ENCODE results near the gene WDR88. TPM values are rescaled to one million over a fixed set of nuclear protein-coding genes. Genes with fewer than 3 reads are reported as not detected.
"Not testable (repeated sequence)": the region's sequence is repeated elsewhere in the genome, so short reads cannot be mapped to it uniquely, and the experiment has no call there.

WDR88 gene
- total and polyA plus RNA-seq, 9 donors, result 0.79 TPM; not detected in 8

DNA sequence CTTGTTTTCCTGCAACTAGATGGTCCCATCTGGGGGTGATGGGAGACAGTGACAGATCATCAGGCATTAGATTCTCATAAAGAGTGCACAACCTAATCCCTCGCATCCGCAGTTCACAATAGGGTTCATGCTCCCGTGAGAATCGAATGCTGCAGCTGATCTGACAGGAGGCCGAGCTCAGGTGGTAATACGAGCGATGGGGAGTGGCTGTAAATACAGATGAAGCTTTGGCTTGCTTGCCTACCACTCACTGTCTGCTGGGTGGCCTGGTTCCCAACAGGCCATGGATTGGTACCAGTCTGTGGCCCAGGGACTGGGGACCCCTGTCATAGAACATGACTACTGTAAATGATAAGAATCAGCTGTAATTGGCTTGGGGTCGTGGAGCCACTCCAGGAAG lies 28.0 kb downstream of the WDR88 start:
- intact Hi-C loops (cut with DNase I), result no loop called here
- H3K4me1 ChIP-seq (ENCODE audit: insufficient read depth), result no peaks in the 10 kb centered on the region
- no peaks in the 10 kb centered on the region for H3K27me3 ChIP-seq
- 85 to 95% (median 92%) methylated on average over 8 of the region's 8 CpGs for WGBS, 3 donors
- H3K9me3 ChIP-seq, result no peaks in the 10 kb centered on the region
- no peak overlapping the region for H3K27ac ChIP-seq
- H3K4me3 ChIP-seq, result no peak overlapping the region
- DNase-seq, result no peak
- no peak for TF ChIP-seq POLR2A (IDR thresholded peaks at IDR 0.05)
- TF ChIP-seq, protein P1, sequence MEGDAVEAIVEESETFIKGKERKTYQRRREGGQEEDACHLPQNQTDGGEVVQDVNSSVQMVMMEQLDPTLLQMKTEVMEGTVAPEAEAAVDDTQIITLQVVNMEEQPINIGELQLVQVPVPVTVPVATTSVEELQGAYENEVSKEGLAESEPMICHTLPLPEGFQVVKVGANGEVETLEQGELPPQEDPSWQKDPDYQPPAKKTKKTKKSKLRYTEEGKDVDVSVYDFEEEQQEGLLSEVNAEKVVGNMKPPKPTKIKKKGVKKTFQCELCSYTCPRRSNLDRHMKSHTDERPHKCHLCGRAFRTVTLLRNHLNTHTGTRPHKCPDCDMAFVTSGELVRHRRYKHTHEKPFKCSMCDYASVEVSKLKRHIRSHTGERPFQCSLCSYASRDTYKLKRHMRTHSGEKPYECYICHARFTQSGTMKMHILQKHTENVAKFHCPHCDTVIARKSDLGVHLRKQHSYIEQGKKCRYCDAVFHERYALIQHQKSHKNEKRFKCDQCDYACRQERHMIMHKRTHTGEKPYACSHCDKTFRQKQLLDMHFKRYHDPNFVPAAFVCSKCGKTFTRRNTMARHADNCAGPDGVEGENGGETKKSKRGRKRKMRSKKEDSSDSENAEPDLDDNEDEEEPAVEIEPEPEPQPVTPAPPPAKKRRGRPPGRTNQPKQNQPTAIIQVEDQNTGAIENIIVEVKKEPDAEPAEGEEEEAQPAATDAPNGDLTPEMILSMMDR (IDR thresholded peaks at IDR 0.05), result no peak
- no peak for TF ChIP-seq EP300 (IDR thresholded peaks at IDR 0.05)
- H3K36me3 ChIP-seq, result no peaks in the 10 kb centered on the region

DNA sequence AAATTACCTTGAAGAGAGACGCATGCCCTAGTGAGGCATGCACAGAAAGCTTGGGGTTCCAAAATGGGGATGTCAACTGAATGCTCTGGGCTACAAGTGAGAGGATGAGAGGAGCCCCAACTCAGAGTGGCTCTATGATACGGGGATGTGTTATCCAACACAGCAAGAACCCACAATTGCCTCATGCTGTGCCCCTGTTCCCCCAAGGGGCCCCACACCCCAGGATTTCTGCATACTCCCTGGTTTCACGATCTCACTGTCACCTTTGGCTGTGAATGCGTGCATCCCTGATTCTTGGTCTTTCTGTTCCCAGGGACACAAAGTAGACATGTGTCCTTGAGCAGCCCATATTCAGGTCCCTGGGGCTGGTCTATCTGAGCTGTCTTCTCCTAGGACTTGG lies 29.3 kb downstream of the WDR88 start:
- Histone ChIP-seq H3K27me3 (no peaks in the 10 kb centered on the region), H3K36me3 (no peaks in the 10 kb centered on the region), H3K9me3 (no peaks in the 10 kb centered on the region), H3K4me1 (ENCODE audit: insufficient read depth) (no peaks in the 10 kb centered on the region), H3K4me3 (no peak overlapping the region), H3K27ac (no peak overlapping the region)
- intact Hi-C loops (cut with DNase I), result no loop called here
- no peak for DNase-seq
- 60 to 83% (median 77%) methylated on average over 3 to 4 of the region's 4 CpGs for WGBS, 3 donors
- no peak for TF ChIP-seq EP300 (IDR thresholded peaks at IDR 0.05)
- TF ChIP-seq, protein P1 (IDR thresholded peaks at IDR 0.05), result no peak
- TF ChIP-seq POLR2A (IDR thresholded peaks at IDR 0.05), result no peak

DNA sequence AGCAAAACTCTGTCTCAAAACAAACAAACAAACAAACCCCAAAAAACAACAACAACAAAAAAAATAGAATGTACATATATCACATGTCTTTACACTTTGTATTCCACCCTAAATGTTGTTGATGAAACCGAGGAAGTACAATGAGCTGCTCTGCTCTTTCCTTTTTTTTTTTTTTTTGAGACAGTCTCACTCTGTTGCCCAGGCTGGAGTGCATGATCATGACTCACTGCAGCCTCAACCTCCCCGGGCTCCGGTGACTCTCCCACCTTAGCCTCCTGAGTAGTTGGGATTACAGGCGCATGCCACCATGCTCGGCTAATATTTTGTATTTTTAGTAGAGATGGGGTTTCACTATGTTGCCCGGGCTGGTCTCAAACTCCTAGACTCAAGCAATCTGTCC lies 31.6 kb downstream of the WDR88 start:
- Histone ChIP-seq H3K9me3 (no peaks in the 10 kb centered on the region), H3K36me3 (no peaks in the 10 kb centered on the region), H3K4me3 (no peak overlapping the region), H3K4me1 (ENCODE audit: insufficient read depth) (no peaks in the 10 kb centered on the region), H3K27me3 (no peaks in the 10 kb centered on the region), H3K27ac (no peak overlapping the region)
- no peak for TF ChIP-seq EP300 (IDR thresholded peaks at IDR 0.05)
- TF ChIP-seq, protein P1 (IDR thresholded peaks at IDR 0.05), result no peak
- no peak for TF ChIP-seq POLR2A (IDR thresholded peaks at IDR 0.05)
- no peak for DNase-seq
- intact Hi-C loops (cut with DNase I), result no loop called here
- 82 to 90% (median 88%) methylated on average over 6 of the region's 6 CpGs for WGBS, 3 donors

DNA sequence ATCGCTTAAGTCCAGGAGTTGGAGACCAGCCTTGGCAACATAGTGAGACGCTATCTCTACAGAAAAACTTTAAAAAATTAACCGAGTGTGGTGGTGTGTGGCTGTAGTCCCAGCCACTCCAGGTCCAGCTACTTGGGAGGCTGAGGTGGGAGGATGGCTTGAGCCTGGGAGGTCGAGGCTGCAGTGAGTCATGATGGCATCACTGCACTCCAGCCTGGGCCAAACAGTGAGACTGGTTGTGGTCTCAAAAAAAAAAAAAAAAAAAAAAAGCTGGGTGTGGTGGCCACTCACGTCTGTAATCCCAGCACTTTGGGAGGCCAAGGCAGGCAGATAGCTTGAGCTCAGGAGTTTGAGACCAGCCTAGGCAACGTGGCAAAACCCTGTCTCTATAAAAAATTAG lies 34.1 kb downstream of the WDR88 start:
- intact Hi-C loops (cut with DNase I); H3K27me3 ChIP-seq; H3K4me3 ChIP-seq; H3K4me1 ChIP-seq (ENCODE audit: insufficient read depth); H3K36me3 ChIP-seq; H3K9me3 ChIP-seq; H3K27ac ChIP-seq; DNase-seq: not testable (repeated sequence)
- 54 to 60% (median 55%) methylated on average over 6 of the region's 6 CpGs for WGBS, 3 donors

DNA sequence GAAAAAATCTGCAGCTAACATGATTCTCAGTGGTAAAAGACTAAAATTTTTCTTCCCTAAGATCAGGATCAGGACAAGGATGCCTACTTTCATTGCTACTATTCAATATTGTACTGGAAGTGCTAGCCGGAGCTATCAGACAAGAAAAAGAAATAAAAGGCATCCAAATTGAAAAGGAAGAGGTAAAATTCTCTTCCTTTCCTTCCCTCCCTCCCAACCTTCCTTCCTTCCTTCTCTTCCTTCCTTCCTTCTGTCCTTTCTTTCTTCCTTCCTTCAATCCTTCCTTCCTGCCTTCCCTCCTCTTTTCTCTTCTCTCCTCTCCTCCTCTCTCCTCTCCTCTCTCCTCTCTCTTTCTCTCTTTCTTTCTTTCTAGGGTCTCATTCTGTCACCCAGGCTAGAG lies 35.5 kb downstream of the WDR88 start:
- Histone ChIP-seq H3K27me3 (no peaks in the 10 kb centered on the region), H3K9me3 (no peaks in the 10 kb centered on the region), H3K4me3 (no peak overlapping the region), H3K36me3 (no peaks in the 10 kb centered on the region), H3K4me1 (ENCODE audit: insufficient read depth) (no peaks in the 10 kb centered on the region), H3K27ac (no peak overlapping the region)
- intact Hi-C loops (cut with DNase I), result no loop called here
- TF ChIP-seq EP300 (IDR thresholded peaks at IDR 0.05) (no peak), POLR2A (IDR thresholded peaks at IDR 0.05) (no peak)
- TF ChIP-seq, protein P1 (IDR thresholded peaks at IDR 0.05), result no peak
- WGBS, 3 donors, result 97 to 100% (median 98%) methylated on average over 1 of the region's 1 CpG
- no peak for DNase-seq

Measured in ovary (tissue), 9 donors.